GM18867 (cell line): ENCODE results near the gene UBE2S.
"Not testable (repeated sequence)": the region's sequence is repeated elsewhere in the genome, so short reads cannot be mapped to it uniquely, and the experiment has no call there.

ENCODE experiments used
- ATAC-seq: cut with Tn5 transposase; IDR thresholded peaks from one replicate; pipeline ENCODE4 v1.9.1; 2021; ENCODE audit warnings: mild to moderate bottlenecking, moderate library complexity; ENCODE audit not compliant: unreplicated experiment

Gene UBE2S

GRCh38 chr19:55406826-55407549, 600 bp downstream of the UBE2S start:
- ATAC-seq = no peak

- ATAC-seq = no peak
Observed at GRCh38 chr19:55406091-55406825, 1.3 kb downstream of the UBE2S start.

- no peak for ATAC-seq
Observed at GRCh38 chr19:55405638-55406037, 1.9 kb downstream of the UBE2S start.

- no peak for ATAC-seq
Observed at GRCh38 chr19:55402509-55402908, 5.1 kb downstream of the UBE2S start.

GRCh38 chr19:55401390-55401789, 6.2 kb downstream of the UBE2S start:
- ATAC-seq = not testable (repeated sequence)

GRCh38 chr19:55400281-55401087, 7.1 kb downstream of the UBE2S start:
- no peak for ATAC-seq

GRCh38 chr19:55398200-55398925, 9.2 kb downstream of the UBE2S start:
- no peak for ATAC-seq

GRCh38 chr19:55392820-55393761, 14.5 kb downstream of the UBE2S start:
- ATAC-seq = no peak

- ATAC-seq = no peak
Observed at GRCh38 chr19:55391702-55392615, 15.6 kb downstream of the UBE2S start.

- no peak for ATAC-seq
Observed at GRCh38 chr19:55391191-55391670, 16.4 kb downstream of the UBE2S start.

GRCh38 chr19:55390461-55390880, 17.1 kb downstream of the UBE2S start:
- ATAC-seq = no peak

- no peak for ATAC-seq
Observed at GRCh38 chr19:55389386-55390317, 17.9 kb downstream of the UBE2S start.

GRCh38 chr19:55387736-55388497, 19.7 kb downstream of the UBE2S start:
- no peak for ATAC-seq

- ATAC-seq = no peak
Observed at GRCh38 chr19:55386493-55386971, 21.1 kb downstream of the UBE2S start.

GRCh38 chr19:55385724-55386492, 21.7 kb downstream of the UBE2S start, which contains the start of gene RPL28:
RPL28 (plus strand) TSS chr19:55385932; CDS start chr19:55386358, 426 bp downstream.
- peak; percentile 57 for ATAC-seq
